ENCODE measurements around the gene PADI1. TPM values are rescaled to one million over a fixed set of nuclear protein-coding genes. Genes with fewer than 3 reads are reported as not detected.

The PADI1 gene
- total and polyA plus RNA-seq, 2 donors (not counting 1 experiment from before 2014, with no cell fraction given) = not detected

- intact Hi-C loops (cut with micrococcal nuclease) = no loop called here
- DNase-seq (no peak), ATAC-seq (ENCODE audit: low read depth) (no peak)
- ChIA-PET POLR2A (no interaction called here), CTCF (interaction anchor here (1.0 kb wide), 1 partner anchor 168 kb away, joined by 3 read pairs; no protein-coding TSS in a partner anchor)
- Mint-ChIP-seq H3K27me3 (no peaks in the 10 kb centered on the region), H3K9me3 (ENCODE audit: insufficient read depth) (no peaks in the 10 kb centered on the region), H3K4me3 (no peak overlapping the region), H3K4me1 (peaks cover 13% of the 10 kb centered on the region), H3K27ac (no peak overlapping the region)
- H3K4me3 ChIP-seq (ENCODE audit: control extremely low read depth in 1 of 5, extremely low read depth in 1 of 5, insufficient read depth in 1 of 5, low read depth in 2 of 5, low read length in 4 of 5) = no peak overlapping the region
- 98% methylated on average over 5 of the region's 6 CpGs for WGBS (ENCODE audit: insufficient coverage)
- no peaks in the 10 kb centered on the region for H3K36me3 ChIP-seq (replicated peaks in 1 of 2; ENCODE audit: control extremely low read depth in 1 of 2, control insufficient read depth in 1 of 2, extremely low read depth in 1 of 2, insufficient read depth in 2 of 2, low read length in 1 of 2)
- no peaks in the 10 kb centered on the region for H3K27me3 ChIP-seq (replicated peaks in 1 of 4; ENCODE audit: control extremely low read depth in 1 of 4, control insufficient read depth in 3 of 4, insufficient read depth in 4 of 4, low read length in 3 of 4)
- no peak overlapping the region for H3K9ac ChIP-seq (ENCODE audit: low read length)
- no peak overlapping the region for H2AFZ ChIP-seq (ENCODE audit: insufficient read depth, low read depth, low read length, poor library complexity, severe bottlenecking)
- H3K27ac ChIP-seq (ENCODE audit: low read length in 2 of 2) = no peak overlapping the region
- H3K9me3 ChIP-seq (ENCODE audit: control extremely low read depth in 1 of 3, control insufficient read depth in 2 of 3, insufficient read depth in 1 of 3, low read length in 2 of 3) = no peaks in the 10 kb centered on the region
- no peaks in the 10 kb centered on the region for H4K20me1 ChIP-seq (ENCODE audit: control insufficient read depth, insufficient read depth, low read length, poor library complexity, severe bottlenecking)
- peaks cover 0 to 4% of the 10 kb centered on the region in 2 donors for H3K4me1 ChIP-seq (ENCODE audit: control insufficient read depth in 2 of 2, insufficient read depth in 2 of 2, low read length in 2 of 2)
- no peak overlapping the region for H3K4me2 ChIP-seq (replicated peaks; ENCODE audit: low read depth, low read length, poor library complexity, severe bottlenecking)
- TF ChIP-seq CTCF (IDR thresholded peaks at IDR 0.05) (no peak), EZH2 (IDR thresholded peaks at IDR 0.05; ENCODE audit: borderline replicate concordance, insufficient read depth, low read depth, low read length, poor library complexity, severe bottlenecking) (no peak)
- no peaks in the 10 kb centered on the region for H3K79me2 ChIP-seq (ENCODE audit: control insufficient read depth, insufficient read depth, low read length)
Measured at GRCh38 chr1:17229379-17229778, 24.5 kb downstream of the PADI1 start.

- Mint-ChIP-seq H3K9me3 (ENCODE audit: insufficient read depth) (no peaks in the 10 kb centered on the region), H3K27ac (no peak overlapping the region), H3K27me3 (no peaks in the 10 kb centered on the region), H3K4me1 (peaks cover 14% of the 10 kb centered on the region), H3K4me3 (no peak overlapping the region)
- Histone ChIP-seq H3K36me3 (replicated peaks in 1 of 2; ENCODE audit: control extremely low read depth in 1 of 2, control insufficient read depth in 1 of 2, extremely low read depth in 1 of 2, insufficient read depth in 2 of 2, low read length in 1 of 2) (no peaks in the 10 kb centered on the region), H4K20me1 (ENCODE audit: control insufficient read depth, insufficient read depth, low read length, poor library complexity, severe bottlenecking) (no peaks in the 10 kb centered on the region), H3K79me2 (ENCODE audit: control insufficient read depth, insufficient read depth, low read length) (no peaks in the 10 kb centered on the region), H3K27ac (ENCODE audit: low read length in 2 of 2) (no peak overlapping the region), H3K27me3 (replicated peaks in 1 of 4; ENCODE audit: control extremely low read depth in 1 of 4, control insufficient read depth in 3 of 4, insufficient read depth in 4 of 4, low read length in 3 of 4) (no peaks in the 10 kb centered on the region), H2AFZ (ENCODE audit: insufficient read depth, low read depth, low read length, poor library complexity, severe bottlenecking) (no peak overlapping the region), H3K4me2 (replicated peaks; ENCODE audit: low read depth, low read length, poor library complexity, severe bottlenecking) (no peak overlapping the region), H3K9ac (ENCODE audit: low read length) (no peak overlapping the region), H3K9me3 (ENCODE audit: control extremely low read depth in 1 of 3, control insufficient read depth in 2 of 3, insufficient read depth in 1 of 3, low read length in 2 of 3) (no peaks in the 10 kb centered on the region), H3K4me1 (ENCODE audit: control insufficient read depth in 2 of 2, insufficient read depth in 2 of 2, low read length in 2 of 2) (peaks cover 0 to 4% of the 10 kb centered on the region in 2 donors), H3K4me3 (ENCODE audit: control extremely low read depth in 1 of 5, extremely low read depth in 1 of 5, insufficient read depth in 1 of 5, low read depth in 2 of 5, low read length in 4 of 5) (no peak overlapping the region)
- DNase-seq (no peak), ATAC-seq (ENCODE audit: low read depth) (no peak)
- intact Hi-C loops (cut with micrococcal nuclease) = no loop called here
- TF ChIP-seq CTCF (IDR thresholded peaks at IDR 0.05) = no peak
- no peak for TF ChIP-seq EZH2 (IDR thresholded peaks at IDR 0.05; ENCODE audit: borderline replicate concordance, insufficient read depth, low read depth, low read length, poor library complexity, severe bottlenecking)
- POLR2A ChIA-PET = no interaction called here
- WGBS (ENCODE audit: insufficient coverage) = 92% methylated on average over 10 of the region's 10 CpGs
- CTCF ChIA-PET = interaction anchor here (1.0 kb wide), 2 partner anchors 23 to 104 kb away, joined by 3 to 5 read pairs; no protein-coding TSS in a partner anchor
Measured at GRCh38 chr1:17230106-17230505, 25.2 kb downstream of the PADI1 start.

Measured in B cell (primary cell).